Neural progenitor cell (in vitro differentiated cells): Measurements from ENCODE around the gene ELFN1.

Experiments used
- CTCF ChIP-seq: fragments of 200-600 bp; sonication (generic); IDR thresholded peaks from 2 replicates; pipeline ENCODE4 v1.5.1; 2017; ENCODE audit warnings: antibody characterized with exemption, mild to moderate bottlenecking
- EZH2 ChIP-seq: fragments of 200-600 bp; sonication (generic); IDR thresholded peaks from 2 replicates; pipeline ENCODE4 v1.6.1; 2017; ENCODE audit warnings: antibody characterized with exemption, mild to moderate bottlenecking, moderate library complexity

GRCh38 chr7:1650363-1651030 lies 19.6 kb upstream of the ELFN1 start:
- no peak for TF ChIP-seq CTCF
- no peak for TF ChIP-seq EZH2
